ENCODE results near the gene IL22RA2. TPM values are rescaled to one million over a fixed set of nuclear protein-coding genes. Genes with fewer than 3 reads are reported as not detected.
A peak's percentile ranks its signal among the peaks of the same experiment; 100 is the strongest.

Gene IL22RA2
- total RNA-seq, 1 experiment from 2014 or later, result not detected

GRCh38 chr6:137145421-137145820 is 28.0 kb downstream of the IL22RA2 start:
- Histone ChIP-seq H2AFZ (ENCODE audit: low read length) (no peak overlapping the region), H4K20me1 (ENCODE audit: low read length) (no peaks in the 10 kb centered on the region), H3K36me3 (ENCODE audit: low read depth, low read length) (no peaks in the 10 kb centered on the region), H3F3A (ENCODE audit: low read length, unreplicated experiment) (no peaks in the 10 kb centered on the region), H3K4me1 (ENCODE audit: insufficient read depth, low read length) (no peaks in the 10 kb centered on the region), H3K27ac (ENCODE audit: low read length) (no peak overlapping the region), H3K9me2 (replicated peaks; ENCODE audit: low read length) (no peaks in the 10 kb centered on the region), H3K9ac (ENCODE audit: low read length) (no peak overlapping the region), H3K79me2 (ENCODE audit: low read length) (no peaks in the 10 kb centered on the region), H3K27me3 (ENCODE audit: low read length) (no peaks in the 10 kb centered on the region), H3K4me3 (ENCODE audit: low read length) (no peak overlapping the region), H3K4me2 (ENCODE audit: low read length) (no peak overlapping the region), H3K9me3 (ENCODE audit: low read length) (no peaks in the 10 kb centered on the region)
- DNase-seq (no peak), ATAC-seq (no peak)
- no TSS peak for BruUV-seq (replicated peaks)
- POLR2A ChIA-PET (ENCODE audit: unreplicated experiment), result no interaction called here
- intact Hi-C loops (cut with micrococcal nuclease), result no loop called here
- CTCF ChIA-PET, result no interaction called here
- TF ChIP-seq EZH2phosphoT487 (IDR thresholded peaks at IDR 0.05; ENCODE audit: borderline replicate concordance, low read length) (no peak), CTCF (conservative IDR thresholded peaks at IDR 0.05; ENCODE audit: low read depth, low read length) (no peak), EZH2 (IDR thresholded peaks at IDR 0.05; ENCODE audit: low read length, unreplicated experiment) (no peak)

GRCh38 chr6:137136065-137136464 is 37.4 kb downstream of the IL22RA2 start:
- H3K9me3 ChIP-seq (ENCODE audit: low read length), result no peaks in the 10 kb centered on the region
- TF ChIP-seq CTCF (conservative IDR thresholded peaks at IDR 0.05; ENCODE audit: low read depth, low read length) (peak; percentile 43), EZH2 (IDR thresholded peaks at IDR 0.05; ENCODE audit: low read length, unreplicated experiment) (no peak), EZH2phosphoT487 (IDR thresholded peaks at IDR 0.05; ENCODE audit: borderline replicate concordance, low read length) (no peak)
- peak; percentile 24 for DNase-seq
- ATAC-seq, result no peak
- no TSS peak for BruUV-seq (replicated peaks)
- H3K27ac ChIP-seq (ENCODE audit: low read length), result no peak overlapping the region
- no peaks in the 10 kb centered on the region for H3K36me3 ChIP-seq (ENCODE audit: low read depth, low read length)
- ChIA-PET POLR2A (ENCODE audit: unreplicated experiment) (no interaction called here), CTCF (interaction anchor here (0.7 kb wide), 1 partner anchor 93 kb away, joined by 3 read pairs; no protein-coding TSS in a partner anchor)
- intact Hi-C loops (cut with micrococcal nuclease), result no loop called here
- no peak overlapping the region for H2AFZ ChIP-seq (ENCODE audit: low read length)
- H3K27me3 ChIP-seq (ENCODE audit: low read length), result no peaks in the 10 kb centered on the region
- no peaks in the 10 kb centered on the region for H3K79me2 ChIP-seq (ENCODE audit: low read length)
- H3F3A ChIP-seq (ENCODE audit: low read length, unreplicated experiment), result no peaks in the 10 kb centered on the region
- no peaks in the 10 kb centered on the region for H4K20me1 ChIP-seq (ENCODE audit: low read length)
- no peak overlapping the region for H3K4me2 ChIP-seq (ENCODE audit: low read length)
- H3K9me2 ChIP-seq (replicated peaks; ENCODE audit: low read length), result no peaks in the 10 kb centered on the region
- H3K9ac ChIP-seq (ENCODE audit: low read length), result no peak overlapping the region
- H3K4me1 ChIP-seq (ENCODE audit: insufficient read depth, low read length), result no peaks in the 10 kb centered on the region
- no peak overlapping the region for H3K4me3 ChIP-seq (ENCODE audit: low read length)

GRCh38 chr6:137134483-137134882 is 39.0 kb downstream of the IL22RA2 start:
- CTCF ChIA-PET, result interaction anchor here (0.6 kb wide), 1 partner anchor 759 kb away, joined by 4 read pairs; no protein-coding TSS in a partner anchor
- intact Hi-C loops (cut with micrococcal nuclease), result no loop called here
- H3K9me2 ChIP-seq (replicated peaks; ENCODE audit: low read length), result no peaks in the 10 kb centered on the region
- no peak overlapping the region for H3K4me2 ChIP-seq (ENCODE audit: low read length)
- H3K27ac ChIP-seq (ENCODE audit: low read length), result no peak overlapping the region
- no peak overlapping the region for H3K9ac ChIP-seq (ENCODE audit: low read length)
- no peaks in the 10 kb centered on the region for H3K79me2 ChIP-seq (ENCODE audit: low read length)
- no peaks in the 10 kb centered on the region for H3K36me3 ChIP-seq (ENCODE audit: low read depth, low read length)
- no peaks in the 10 kb centered on the region for H3K4me1 ChIP-seq (ENCODE audit: insufficient read depth, low read length)
- no peak overlapping the region for H3K4me3 ChIP-seq (ENCODE audit: low read length)
- H3K9me3 ChIP-seq (ENCODE audit: low read length), result no peaks in the 10 kb centered on the region
- H3F3A ChIP-seq (ENCODE audit: low read length, unreplicated experiment), result no peaks in the 10 kb centered on the region
- no peak for ATAC-seq
- no peak overlapping the region for H2AFZ ChIP-seq (ENCODE audit: low read length)
- H4K20me1 ChIP-seq (ENCODE audit: low read length), result no peaks in the 10 kb centered on the region
- BruUV-seq (replicated peaks), result no TSS peak
- POLR2A ChIA-PET (ENCODE audit: unreplicated experiment), result no interaction called here
- DNase-seq, result no peak
- TF ChIP-seq EZH2 (IDR thresholded peaks at IDR 0.05; ENCODE audit: low read length, unreplicated experiment) (no peak), CTCF (conservative IDR thresholded peaks at IDR 0.05; ENCODE audit: low read depth, low read length) (no peak), EZH2phosphoT487 (IDR thresholded peaks at IDR 0.05; ENCODE audit: borderline replicate concordance, low read length) (no peak)
- no peaks in the 10 kb centered on the region for H3K27me3 ChIP-seq (ENCODE audit: low read length)
